GOT3 (cell line): ENCODE results near the gene CDC40.

ENCODE experiments used
- DNase-seq: peaks from one replicate; lab custom pipeline; 2025; ENCODE audit warnings: mixed read lengths; lab: John Stamatoyannopoulos, UW

CDC40 gene

DNA sequence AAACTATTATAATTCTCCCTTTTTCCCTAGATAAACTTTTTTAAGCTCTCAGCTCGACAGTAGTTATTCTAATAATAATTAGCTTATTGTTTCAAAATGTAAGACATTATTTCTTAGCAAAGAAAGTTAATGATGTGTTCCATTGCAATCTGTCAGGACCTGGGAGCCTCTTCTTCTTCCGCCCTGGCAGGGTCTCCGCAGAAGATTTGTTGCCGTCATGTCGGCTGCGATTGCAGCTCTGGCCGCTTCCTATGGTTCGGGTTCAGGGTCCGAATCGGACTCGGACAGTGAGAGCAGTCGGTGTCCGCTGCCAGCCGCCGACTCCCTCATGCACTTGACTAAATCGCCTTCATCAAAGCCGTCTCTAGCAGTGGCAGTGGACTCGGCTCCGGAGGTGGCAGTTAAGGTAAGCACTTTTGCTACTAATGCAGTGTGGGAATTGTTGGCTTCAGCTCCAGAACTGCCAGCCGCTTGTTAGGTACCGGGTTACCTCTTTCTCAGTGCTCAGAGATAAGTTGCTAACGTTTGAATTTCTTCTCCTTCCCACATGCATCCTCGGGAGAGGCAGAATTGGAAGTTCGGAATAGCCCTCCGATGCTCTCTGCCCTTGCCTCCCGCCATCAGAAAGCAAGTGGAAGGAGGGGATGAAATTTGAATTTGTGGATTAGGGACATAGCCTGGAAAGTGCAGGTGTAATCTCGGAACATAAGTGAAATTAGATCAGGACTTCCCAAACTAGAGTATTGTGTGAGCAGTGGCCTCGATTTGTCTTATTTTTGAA, at the start of gene CDC40:
TSS of gene CDC40 (plus strand) at position 200 of the 781 bp plus-strand sequence. CDS start at position 218, 18 bp downstream.
- no peak for DNase-seq

DNA sequence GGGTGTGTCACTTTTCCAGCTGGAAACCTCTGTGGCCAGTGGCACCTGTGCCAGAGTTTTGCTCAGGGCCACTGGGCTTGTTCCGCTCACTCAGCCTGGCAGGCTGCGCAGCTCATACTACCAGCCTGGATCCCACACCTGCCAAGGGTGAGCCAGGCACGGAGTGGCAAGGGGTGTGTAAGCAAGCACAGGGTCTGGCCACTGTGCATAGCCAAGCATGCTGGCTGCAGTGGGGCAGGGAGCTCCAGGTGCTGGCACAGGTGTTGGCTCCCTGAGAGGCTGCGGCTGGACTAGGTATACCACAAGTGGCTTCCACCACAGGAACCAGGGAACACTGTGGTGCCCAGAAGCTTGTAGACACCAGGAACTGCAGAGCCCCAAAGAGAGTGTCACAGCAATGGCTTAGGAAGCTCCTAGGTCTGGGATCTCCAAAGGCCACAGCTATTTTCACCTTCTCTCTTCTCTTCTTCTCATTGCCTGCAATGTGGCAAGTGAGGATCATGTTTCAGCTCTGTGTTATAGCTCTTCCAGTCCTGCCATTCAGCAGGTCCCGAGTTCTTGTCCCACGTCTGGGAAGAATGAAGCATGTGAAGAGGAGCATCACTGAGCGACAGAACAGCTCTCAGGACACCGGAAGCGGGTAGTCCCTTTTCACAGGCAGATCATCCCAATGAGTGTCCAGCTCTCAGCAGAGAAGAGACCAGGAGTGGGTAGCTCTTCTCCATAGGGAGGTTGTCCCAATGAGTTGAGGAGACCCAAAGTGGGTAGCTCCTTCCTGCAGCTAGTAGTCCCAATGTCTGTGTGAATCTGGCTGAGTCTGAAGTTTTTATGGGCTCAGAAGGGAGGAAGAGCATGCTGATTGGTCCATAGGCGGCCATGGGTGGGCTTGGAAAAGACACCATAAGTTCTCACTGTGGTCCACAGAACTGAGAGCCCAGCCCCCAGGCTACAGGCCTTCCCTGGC, 42.0 kb upstream of the CDC40 start:
- no peak for DNase-seq

DNA sequence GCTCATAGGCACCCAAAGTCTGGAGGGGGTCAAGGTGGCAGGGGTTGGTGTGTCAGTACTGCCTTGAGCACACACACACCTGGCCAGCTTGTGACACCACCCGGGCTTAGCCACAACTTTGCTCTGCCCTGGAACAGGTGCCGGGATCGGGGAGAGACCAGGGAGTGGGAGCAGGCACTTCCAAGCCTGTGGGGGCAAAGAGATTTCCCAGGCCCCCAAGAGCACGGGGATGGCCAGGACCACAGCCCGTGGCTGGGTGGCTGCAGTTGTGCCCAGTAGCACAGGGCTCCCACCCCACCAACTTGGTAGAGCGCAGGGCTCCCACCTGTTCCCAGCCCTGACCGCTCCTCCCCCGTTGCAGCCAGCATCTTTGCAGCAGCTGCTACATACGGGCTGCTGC, 41.2 kb upstream of the CDC40 start:
- no peak for DNase-seq

DNA sequence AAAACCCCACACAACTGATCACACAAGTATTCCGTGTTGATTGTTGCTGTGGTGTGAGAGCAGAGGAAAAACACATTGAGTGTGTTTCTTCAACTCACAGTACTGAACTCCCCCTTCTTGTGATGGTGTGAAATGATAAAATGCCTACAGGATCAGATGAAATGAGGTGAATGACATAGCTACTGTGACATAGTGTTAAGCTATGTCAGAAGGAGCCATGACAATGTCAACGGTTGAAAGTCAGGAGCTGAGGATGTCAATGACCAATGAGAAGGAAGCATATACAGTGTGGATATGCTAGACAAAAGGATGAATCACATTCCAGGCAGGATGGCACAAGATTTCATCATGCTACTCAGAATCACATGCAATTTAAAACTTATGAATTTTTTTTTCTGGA, 39.6 kb upstream of the CDC40 start:
- DNase-seq = no peak

DNA sequence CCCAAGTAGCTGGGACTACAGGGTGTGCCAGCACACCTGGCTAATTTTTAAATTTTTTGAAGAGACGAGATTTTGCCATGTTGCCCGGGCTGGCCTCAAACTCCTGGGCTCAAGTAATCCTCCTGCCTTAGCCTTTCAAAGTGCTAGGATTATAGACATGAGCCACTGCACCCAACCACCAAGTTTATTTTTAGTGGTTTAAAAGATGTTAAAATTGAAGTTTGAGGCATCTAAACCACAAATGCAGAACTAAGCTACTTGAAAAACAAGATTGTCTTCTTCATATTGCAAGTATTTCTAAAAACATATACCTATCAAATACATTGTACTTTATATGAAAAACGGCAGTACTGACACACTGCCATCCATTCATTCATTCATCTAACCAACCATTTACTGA, 32.4 kb upstream of the CDC40 start:
- DNase-seq = no peak

DNA sequence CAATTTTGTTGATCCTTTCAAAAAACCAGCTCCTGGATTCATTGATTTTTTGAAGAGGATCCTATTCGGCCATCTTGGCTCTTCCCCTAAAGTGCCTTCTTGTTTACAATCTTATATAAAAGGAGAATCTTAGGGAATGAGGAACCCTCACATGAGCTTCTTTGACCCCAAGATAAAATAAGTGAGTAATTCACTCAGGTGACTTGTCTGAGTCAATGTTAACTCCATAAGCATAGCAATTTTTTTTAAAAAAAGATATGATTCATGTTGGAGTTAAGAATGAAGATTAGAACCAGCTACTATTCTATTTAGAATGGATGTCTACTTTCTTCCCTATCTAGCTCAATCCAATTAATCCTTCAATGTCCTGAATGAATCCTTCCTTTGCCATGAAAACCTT, 21.7 kb upstream of the CDC40 start:
- DNase-seq = no peak

DNA sequence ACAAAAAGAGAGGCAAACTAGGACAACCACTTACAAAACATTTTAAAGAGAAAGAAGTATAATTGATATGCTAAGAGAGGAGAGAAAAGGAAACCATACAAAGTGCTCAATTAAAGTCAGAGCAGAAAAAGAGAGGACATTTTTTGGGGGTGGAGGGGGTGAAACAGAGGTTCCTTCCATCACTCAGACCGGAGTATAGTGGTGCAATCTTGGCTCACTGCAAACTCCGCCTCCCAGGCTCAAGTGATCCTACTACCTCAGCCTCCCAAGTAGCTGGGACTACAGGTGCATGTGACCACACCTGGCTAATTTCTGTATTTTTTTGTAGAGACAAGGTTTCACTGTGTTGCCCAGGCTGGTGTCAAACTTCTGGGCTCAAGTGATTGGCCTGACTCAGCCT, 10.1 kb upstream of the CDC40 start:
- no peak for DNase-seq

DNA sequence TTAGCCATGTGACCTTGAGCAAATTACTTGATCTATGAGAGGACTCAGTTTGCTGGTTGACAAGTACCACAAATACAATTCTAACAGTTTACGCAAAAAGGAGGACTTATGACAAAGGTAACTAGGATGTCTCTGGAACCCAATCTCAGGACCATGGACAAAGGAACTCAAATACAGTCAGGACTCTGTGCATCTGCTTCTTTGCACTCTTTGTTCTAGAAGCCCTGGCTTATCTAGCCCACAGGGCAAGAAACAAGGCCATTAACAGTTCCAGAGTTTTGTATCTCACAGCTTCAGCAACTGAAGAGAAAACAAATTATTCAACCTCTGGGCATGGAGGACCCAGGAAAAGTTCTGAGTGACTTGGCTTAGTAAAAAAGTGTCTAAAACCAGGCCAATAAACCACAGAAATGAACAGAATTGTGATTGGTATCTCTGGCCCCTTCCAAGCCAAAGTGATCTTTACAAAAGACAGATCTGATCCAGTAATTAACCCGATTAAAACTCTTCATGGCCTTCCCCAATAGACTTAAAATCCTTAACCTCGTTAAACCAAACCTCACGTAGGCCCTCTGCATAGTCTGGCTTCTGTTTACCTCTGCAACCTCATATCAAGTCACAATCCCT, 6.6 kb upstream of the CDC40 start:
- no peak for DNase-seq

DNA sequence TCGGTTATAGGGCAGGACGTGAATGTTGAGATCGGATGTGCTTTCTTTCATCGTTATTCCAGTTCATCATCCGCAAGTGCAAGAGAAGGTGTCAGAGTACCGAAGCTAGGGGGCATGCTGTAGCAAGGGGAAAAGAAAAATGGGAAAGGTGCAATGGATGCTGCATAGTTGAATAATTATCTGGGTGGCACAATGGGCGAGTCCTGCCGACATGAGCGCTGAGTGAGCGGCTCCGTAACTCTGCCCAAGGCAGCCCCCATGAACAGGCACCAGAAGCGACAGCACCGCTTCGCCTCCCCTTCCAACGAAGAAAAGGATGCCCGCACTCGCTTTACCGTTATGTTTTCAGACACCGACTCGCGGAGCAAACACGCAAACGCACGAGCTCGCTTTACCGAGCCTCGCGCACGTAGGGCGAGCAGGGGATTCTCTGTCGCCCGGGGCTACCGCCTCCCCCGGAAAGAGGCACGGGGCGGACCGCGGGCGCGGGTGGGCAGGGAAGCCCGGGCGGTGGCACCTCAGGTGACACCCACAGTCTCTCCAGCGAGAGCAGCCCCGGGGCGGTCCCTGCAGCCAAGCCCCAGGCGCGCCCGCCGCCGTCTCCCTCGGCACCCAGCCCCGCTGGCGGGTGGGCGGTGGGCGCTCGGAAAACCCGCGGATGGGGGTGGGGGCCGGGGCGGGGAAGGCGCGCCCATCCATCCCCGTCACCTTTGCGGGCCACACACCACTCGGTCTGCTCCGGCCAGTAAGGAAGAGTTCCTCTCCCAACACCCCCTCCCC, 1.4 kb upstream of the CDC40 start:
- no peak for DNase-seq

DNA sequence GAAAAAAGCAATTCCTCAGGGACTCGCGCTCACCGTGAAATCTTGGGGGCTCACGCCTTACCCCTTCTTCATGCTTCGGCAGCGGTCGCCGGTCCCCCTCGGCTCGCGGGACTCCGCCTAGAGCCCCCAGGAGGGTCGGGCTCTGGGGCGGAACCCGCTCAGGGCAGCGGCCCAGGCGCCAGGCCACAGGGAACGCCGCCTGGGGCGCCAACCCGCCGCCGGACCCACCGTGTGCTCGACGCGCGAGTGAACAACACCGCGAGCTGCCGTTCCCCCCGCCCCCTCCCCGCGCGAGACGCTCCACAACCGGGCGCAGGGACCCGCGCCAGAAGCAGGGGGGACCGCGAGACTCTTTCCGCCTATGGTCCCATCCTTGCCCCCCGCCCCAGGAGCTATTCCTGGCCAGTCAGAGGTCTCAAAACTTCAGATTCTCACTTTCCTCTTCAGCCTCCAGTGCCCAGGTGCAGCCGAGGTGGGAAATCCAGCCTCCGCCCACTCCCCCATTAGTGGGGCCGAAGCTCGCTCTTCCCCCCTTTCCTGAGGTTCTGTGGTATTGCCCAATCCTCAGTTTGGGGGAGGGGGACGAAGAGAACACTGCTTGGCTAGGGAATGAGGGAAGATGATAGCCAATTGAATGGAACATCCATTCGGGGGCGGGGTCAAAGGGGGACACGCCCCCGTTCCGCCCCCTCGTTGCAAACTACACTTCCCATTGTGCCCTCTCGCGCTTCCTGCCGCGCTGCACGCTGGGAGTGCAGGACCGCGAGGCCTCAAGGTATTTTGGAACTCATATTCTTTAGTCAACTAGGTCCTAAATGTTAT, 610 bp upstream of the CDC40 start, which contains the start of gene WASF1:
TSS of gene WASF1 (minus strand) at position 265 of the 822 bp plus-strand sequence. CDS start 52,069 bp downstream, outside the sequence.
- DNase-seq = peak; percentile 84

DNA sequence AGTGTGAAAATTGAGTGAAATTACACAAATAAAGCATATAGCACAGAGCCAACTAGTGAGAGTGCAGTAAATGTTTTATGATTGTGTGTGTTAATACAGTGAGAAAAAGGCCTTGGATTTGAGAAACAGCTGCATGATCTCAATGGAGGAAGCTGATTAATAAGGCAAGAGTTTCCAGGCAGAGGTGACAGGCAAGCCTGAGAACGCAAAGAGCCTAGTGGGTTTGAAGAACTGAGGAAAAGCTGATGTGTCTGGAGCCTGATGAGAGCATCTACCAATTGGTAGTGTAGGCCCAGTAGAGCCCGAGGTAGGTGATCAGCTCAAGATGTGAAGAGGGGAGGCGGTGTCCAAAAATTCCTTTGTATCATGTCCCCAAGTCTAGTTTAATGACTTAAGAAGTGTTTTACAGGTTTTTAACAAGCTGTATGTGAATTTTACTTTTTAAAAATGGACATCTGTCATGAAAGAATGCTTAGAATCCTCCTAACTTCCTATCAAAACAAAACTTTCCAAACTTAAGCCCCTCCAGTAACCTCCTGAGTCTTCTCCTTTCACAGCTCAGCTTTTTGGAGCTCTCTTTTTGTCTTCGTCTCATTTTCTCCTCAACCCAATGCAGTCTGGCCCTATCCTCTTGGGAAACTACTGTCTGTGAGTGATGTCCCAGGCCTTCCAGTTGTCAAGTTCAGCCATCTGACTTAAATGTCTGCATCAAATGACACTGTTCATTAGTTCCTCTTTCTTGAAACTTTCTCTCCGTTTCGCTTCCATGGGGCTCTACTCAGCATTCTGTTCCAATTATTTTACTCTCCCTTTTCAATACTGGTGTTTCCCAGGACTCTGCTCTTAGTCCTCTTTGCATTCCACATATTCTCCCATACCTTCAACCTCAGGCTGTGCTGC, 1.2 kb downstream of the CDC40 start:
- DNase-seq = no peak

DNA sequence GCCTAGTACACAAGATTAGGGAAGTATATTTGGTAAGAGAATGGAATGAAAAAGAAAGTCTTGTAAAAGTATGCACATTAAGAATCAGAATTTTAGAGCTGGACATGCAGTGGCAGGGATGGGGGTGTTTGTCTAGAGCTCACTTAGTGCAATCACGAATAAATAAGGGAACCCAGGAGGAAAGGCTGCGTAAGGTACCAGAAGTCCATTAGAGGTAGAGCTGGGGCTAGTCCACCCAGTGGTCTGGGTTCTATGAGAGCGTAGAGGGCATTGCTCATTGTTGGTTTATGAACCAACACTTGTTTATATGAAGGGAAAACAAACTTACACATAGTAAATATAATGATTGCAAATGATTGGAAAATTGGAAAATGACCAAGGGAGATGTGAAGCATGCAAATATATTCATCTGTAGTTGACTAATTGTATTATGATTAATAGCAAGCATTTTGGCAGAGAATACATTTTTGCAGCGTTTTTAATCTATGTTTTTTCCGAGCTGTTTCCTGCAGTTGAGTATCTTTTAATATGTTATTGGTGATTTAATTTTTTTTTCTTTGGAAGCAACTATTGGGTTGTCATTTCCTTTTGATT, 3.2 kb downstream of the CDC40 start:
- DNase-seq = no peak

DNA sequence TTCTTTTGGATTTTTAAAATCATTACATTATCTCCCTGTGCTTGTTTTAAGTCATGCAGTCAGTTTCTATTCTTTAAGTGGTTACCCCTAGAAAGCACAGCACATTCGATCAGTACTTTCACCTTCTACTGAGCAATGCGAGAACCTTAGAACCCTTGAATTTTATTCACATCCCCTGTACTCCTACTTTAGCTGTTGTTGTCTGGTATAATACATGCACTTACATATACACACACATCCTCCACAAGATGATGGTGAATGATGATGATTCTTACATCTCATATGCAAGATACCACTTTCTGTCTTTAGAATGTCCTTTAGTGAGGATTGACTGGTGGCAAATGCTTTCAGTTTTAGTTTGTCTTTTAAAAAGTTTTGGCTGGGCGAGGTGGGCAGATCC, 5.7 kb downstream of the CDC40 start:
- DNase-seq = no peak

DNA sequence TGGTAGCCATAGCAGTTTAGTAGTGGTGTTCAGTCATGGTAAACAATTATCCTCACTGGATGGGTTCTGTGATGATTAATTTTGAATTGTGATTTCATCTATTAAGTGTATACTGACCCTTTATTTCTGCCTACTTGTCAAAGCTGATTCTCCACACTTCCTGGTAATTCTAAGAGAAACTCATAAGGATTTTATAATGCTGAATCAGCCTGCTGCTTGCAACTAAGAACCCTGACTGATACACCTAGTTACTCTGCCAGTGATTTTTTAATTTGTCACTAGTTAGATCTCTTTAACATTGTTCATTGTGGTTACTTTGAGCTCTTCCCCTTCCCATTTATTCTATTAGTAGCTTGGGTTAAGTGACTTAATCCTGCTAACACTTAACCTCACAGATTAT, 8.6 kb downstream of the CDC40 start:
- no peak for DNase-seq

DNA sequence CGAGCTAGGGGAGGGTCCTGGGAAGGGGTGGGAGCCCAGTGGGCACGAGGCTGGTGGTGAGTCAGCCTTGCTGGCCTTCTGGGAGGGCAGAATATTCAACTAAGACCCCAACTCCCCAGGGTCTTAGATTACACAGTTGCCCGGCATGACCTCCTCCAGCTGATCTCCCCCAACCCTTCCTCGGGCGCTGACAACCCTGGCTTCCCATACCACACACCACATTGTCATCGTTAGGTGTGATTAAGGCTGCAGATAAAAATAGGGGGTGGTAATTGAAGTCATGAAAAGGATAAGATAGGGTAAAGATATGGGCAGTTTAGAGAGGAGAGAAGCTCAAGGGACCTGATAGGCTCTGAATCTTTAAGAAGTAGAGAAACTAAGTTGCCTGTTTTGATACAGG, 10.5 kb downstream of the CDC40 start:
- no peak for DNase-seq

DNA sequence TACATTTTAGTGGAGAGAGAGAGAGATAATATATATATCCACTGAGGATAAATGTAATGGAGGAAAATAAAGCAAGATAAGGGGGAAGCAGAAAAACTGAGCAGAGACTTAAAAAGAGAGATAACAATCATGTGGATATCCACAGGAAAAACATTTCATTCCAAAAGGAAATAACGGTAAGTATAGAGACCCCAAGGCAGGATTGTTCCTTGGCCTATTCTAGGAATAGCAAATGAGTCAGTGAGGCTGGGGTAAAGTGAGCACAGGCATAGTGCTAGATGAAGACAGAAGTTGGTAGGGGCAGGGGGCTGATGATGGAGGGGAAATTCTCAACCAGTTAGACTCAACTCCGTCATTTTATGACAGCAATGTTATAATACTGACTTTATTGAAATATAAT, 11.2 kb downstream of the CDC40 start:
- no peak for DNase-seq

DNA sequence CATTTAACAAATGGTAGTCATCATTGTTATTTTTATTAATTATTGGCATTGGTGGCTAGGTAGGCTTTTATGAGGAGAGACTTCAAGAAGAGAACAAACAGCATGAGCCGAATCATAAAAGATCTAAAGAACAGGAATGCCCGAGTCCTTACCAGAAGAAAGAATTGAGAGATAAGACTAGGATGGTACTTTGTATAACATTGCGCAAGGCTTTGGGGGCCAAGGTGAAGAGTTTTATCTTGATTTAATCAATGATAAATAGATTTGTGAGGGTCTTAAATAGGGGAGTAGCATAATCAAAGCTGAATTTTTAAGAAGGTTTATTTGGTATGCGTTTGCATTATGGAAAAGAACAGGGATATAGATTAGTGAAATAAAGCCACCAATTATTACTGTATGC, 15.4 kb downstream of the CDC40 start:
- DNase-seq = no peak

DNA sequence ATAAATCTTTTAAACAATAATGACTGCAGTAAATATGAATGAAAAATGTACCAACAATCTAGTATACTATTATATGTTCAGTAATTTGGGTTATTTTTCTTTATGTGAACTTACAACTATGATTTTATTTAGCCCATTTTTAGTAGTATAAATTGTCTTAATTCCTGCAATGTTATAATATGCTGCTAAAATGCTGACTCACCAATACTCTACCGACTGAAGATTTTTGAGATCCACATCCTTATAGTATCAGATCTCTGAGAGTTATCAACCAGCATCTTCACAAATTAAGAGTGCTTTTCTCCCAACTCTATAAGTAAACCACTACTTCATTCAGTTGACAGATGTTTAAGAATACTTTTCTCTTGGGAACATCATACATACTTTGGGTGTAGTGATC, 16.6 kb downstream of the CDC40 start:
- no peak for DNase-seq

DNA sequence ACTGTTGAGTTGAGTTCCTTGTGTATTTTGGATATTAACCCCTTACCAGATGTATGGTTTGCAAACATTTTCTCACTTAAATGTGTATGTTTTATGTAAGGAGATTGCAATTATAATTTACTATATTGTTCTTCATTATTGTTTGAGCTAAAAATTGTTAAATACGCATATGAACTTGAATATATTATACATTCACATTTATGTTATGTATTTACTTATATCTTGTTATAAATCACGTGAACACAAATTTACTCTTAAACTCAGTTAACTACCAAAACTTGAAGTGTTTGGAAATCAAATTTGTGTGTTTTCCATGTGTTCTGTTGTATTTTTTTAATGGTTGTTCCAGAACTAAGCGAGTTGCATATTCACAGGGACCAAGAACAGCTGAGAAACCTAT, 18.3 kb downstream of the CDC40 start:
- DNase-seq = no peak
